Panc1 (cell line): ENCODE results near the gene PYGO2. TPM values are rescaled to one million over a fixed set of nuclear protein-coding genes. Genes with fewer than 3 reads are reported as not detected.

Experiments used
- ATAC-seq: fragments of 200-7000 bp; cut with Tn5 transposase; 2 replicates; pipeline ENCODE4 v1.9.1; 2020; ENCODE audit warnings: mild to moderate bottlenecking, moderate library complexity
- BruUV-seq: library from RNA; stranded (reverse); fragments of 400-500 nt; replicated peaks from 2 replicates; lab custom pipeline; 2021; lab: Mats Ljungman, UMichigan
- CTCF ChIA-PET: fragments of 300-600 bp; sonication (Branson Sonifier 250); formaldehyde crosslinking; loops from one replicate; lab custom pipeline; 2022; ENCODE audit warnings: antibody characterized with exemption; lab: Charles Lee
- POLR2A ChIA-PET: fragments of 300-600 bp; sonication (Branson Sonifier 250); formaldehyde crosslinking; loops from one replicate; lab custom pipeline; 2022; ENCODE audit warnings: antibody characterized with exemption; lab: Charles Lee
- DNase-seq: peaks from one replicate; pipeline ENCODE4 v3.0.0-alpha.2; 2010; ENCODE audit warnings: low read depth, low spot score
- H3K27ac ChIP-seq: 2 replicates; pipeline ENCODE4 v1.5.1; 2011; ENCODE audit warnings: mild to moderate bottlenecking, low read length, inconsistent platforms
- H3K27me3 ChIP-seq: fragments of 200-500 bp; sonication (Bioruptor generic); 2 replicates; pipeline ENCODE4 v1.6.0; 2014; ENCODE audit warnings: low read length, inconsistent platforms; ENCODE audit not compliant: control insufficient read depth, insufficient read depth
- H3K36me3 ChIP-seq: fragments of 200-500 bp; sonication (Bioruptor generic); 2 replicates; pipeline ENCODE4 v1.5.1; 2014; ENCODE audit warnings: inconsistent platforms, mild to moderate bottlenecking, low read length, moderate library complexity; ENCODE audit not compliant: control insufficient read depth, insufficient read depth
- H3K4me1 ChIP-seq: 2 replicates; pipeline ENCODE4 v1.5.1; 2011; ENCODE audit warnings: inconsistent platforms, mild to moderate bottlenecking, low read length, moderate library complexity; ENCODE audit not compliant: control insufficient read depth, insufficient read depth
- H3K4me3 ChIP-seq, 2 experiments: 2 replicates each; pipeline ENCODE4 v1.5.1; 2011 to 2012; ENCODE audit warnings: low read depth in 2 of 2, low read length in 2 of 2, mild to moderate bottlenecking in 2 of 2, inconsistent platforms in 1 of 2, moderate library complexity in 1 of 2
- H3K9me3 ChIP-seq: fragments of 200-500 bp; sonication (Bioruptor generic); 2 replicates; pipeline ENCODE4 v1.5.1; 2014; ENCODE audit warnings: low read depth, mild to moderate bottlenecking, inconsistent platforms, low read length, moderate library complexity; ENCODE audit not compliant: control insufficient read depth, insufficient read depth
- CTCF ChIP-seq: fragments of 450-650 bp; IDR thresholded peaks from 2 replicates; pipeline ENCODE4 v1.5.1; 2017; ENCODE audit warnings: mild to moderate bottlenecking
- POLR2AphosphoS5 ChIP-seq: IDR thresholded peaks from 2 replicates; pipeline ENCODE4 v1.6.1; 2012; ENCODE audit warnings: mild to moderate bottlenecking, low read depth, low read length, moderate library complexity
- REST ChIP-seq, 2 experiments: IDR thresholded peaks; 2 replicates each; pipeline ENCODE4 v1.6.1; 2011 to 2012; ENCODE audit warnings: low read depth in 2 of 2, control low read depth in 1 of 2, low read length in 1 of 2, mild to moderate bottlenecking in 1 of 2, moderate library complexity in 1 of 2; ENCODE audit not compliant: insufficient read depth in 1 of 2
- SIN3A ChIP-seq: IDR thresholded peaks from 2 replicates; pipeline ENCODE4 v1.6.1; 2012; ENCODE audit warnings: low read depth, mild to moderate bottlenecking, low read length, moderate library complexity, borderline replicate concordance; ENCODE audit not compliant: insufficient read depth
- TCF7L2 ChIP-seq: IDR thresholded peaks from 2 replicates; pipeline ENCODE4 v1.6.1; 2011; ENCODE audit warnings: mild to moderate bottlenecking, low read depth, low read length, inconsistent platforms
- in situ Hi-C: cut with HindIII; loops from 2 replicates; pipeline ENCODE4 v1.10.0; 2016; ENCODE audit warnings: low sequenced_read_pairs, low pct_unique_long_range_greater_than_20kb
- intact Hi-C: fragments of 100-400 bp; cut with micrococcal nuclease; formaldehyde crosslinking; loops from one replicate; pipeline ENCODE4 v1.10.0; 2022; ENCODE audit not compliant: unreplicated experiment
- total RNA-seq: library from RNA; stranded (reverse); gene quantifications from one replicate; pipeline ENCODE4 v1.2.1, GENCODE V29; 2021; ENCODE audit not compliant: unreplicated experiment

Gene PYGO2
- total RNA-seq, 1 experiment from 2014 or later = 41.1 TPM

GRCh38 chr1:154990276-154990675 lies 28.7 kb upstream of the PYGO2 start:
- Histone ChIP-seq H3K9me3 (no peaks in the 10 kb centered on the region), H3K36me3 (peaks cover 4% of the 10 kb centered on the region; the same call in 1 of the 2 replicates), H3K27ac (no peak overlapping the region), H3K4me1 (peaks cover 5% of the 10 kb centered on the region), H3K27me3 (no peaks in the 10 kb centered on the region), H3K4me3 (no peak overlapping the region)
- DNase-seq (no peak), ATAC-seq (no peak)
- intact Hi-C loops (no loop called here), in situ Hi-C loops (no loop called here)
- ChIA-PET POLR2A (no interaction called here), CTCF (no interaction called here)
- BruUV-seq = no TSS peak
- TF ChIP-seq POLR2AphosphoS5 (no peak), SIN3A (no peak), CTCF (no peak), REST (IDR thresholded peaks at IDR 0.05; ENCODE audit: insufficient read depth in 1 of 2, low read depth in 2 of 2, low read length in 1 of 2) (no peak), TCF7L2 (no peak)

- ChIA-PET CTCF (no interaction called here), POLR2A (no interaction called here)
- DNase-seq = no peak
- Histone ChIP-seq H3K27ac (no peak overlapping the region), H3K36me3 (peaks cover 4% of the 10 kb centered on the region; the same call in 1 of the 2 replicates), H3K4me3 (no peak overlapping the region), H3K9me3 (no peaks in the 10 kb centered on the region), H3K27me3 (no peaks in the 10 kb centered on the region), H3K4me1 (peaks cover 5% of the 10 kb centered on the region)
- ATAC-seq = no peak
- in situ Hi-C loops (no loop called here), intact Hi-C loops (no loop called here)
- TF ChIP-seq CTCF = no peak
- TF ChIP-seq REST (IDR thresholded peaks at IDR 0.05; ENCODE audit: insufficient read depth in 1 of 2, low read depth in 2 of 2, low read length in 1 of 2) = no peak
- TF ChIP-seq TCF7L2 = no peak
- TF ChIP-seq SIN3A = no peak
- no peak for TF ChIP-seq POLR2AphosphoS5
- BruUV-seq = no TSS peak
These were observed 27.7 kb upstream of the PYGO2 start for GRCh38 chr1:154989195-154989860.
